B cell (primary cell): ENCODE data around the gene ZNF354C. TPM values are rescaled to one million over a fixed set of nuclear protein-coding genes. Genes with fewer than 3 reads are reported as not detected.

Experiments
- ATAC-seq: fragments of 200-7000 bp; cut with Tn5 transposase; one replicate; pipeline ENCODE4 v1.10.0; 2021; ENCODE audit warnings: low read depth, mild to moderate bottlenecking, moderate number of reproducible peaks, moderate library complexity
- CTCF ChIA-PET: fragments of 350-600 bp; sonication (Branson Sonifier 250); formaldehyde crosslinking; loops from one replicate; lab custom pipeline; 2021; ENCODE audit warnings: antibody characterized with exemption, inconsistent platforms; lab: Charles Lee
- POLR2A ChIA-PET: fragments of 350-600 bp; sonication (Branson Sonifier 250); formaldehyde crosslinking; loops from one replicate; lab custom pipeline; 2021; ENCODE audit warnings: antibody characterized with exemption; lab: Charles Lee
- DNase-seq: peaks from one replicate; pipeline ENCODE4 v3.0.0; 2013
- H2AFZ ChIP-seq: 2 replicates; pipeline ENCODE4 v1.6.1; 2012; ENCODE audit warnings: mild to moderate bottlenecking, low read depth, low read length; ENCODE audit not compliant: insufficient read depth, poor library complexity, severe bottlenecking
- H3K27ac ChIP-seq, 2 donors: 1 replicate in 1 of 2; 2 replicates in 1 of 2; pipeline ENCODE4 v1.5.1; 2012 to 2013; ENCODE audit warnings: low read length in 2 of 2, mild to moderate bottlenecking in 2 of 2, moderate library complexity in 1 of 2
- H3K27me3 ChIP-seq, 4 experiments: fragments of 200-600 bp in 1 of 4; sonication (generic) in 1 of 4; replicated peaks in 1 of 4; 1 replicate in 2 of 4; 2 replicates in 2 of 4; pipeline versions ENCODE4 v1.6.1 to v1.7.0; 2013 to 2016; ENCODE audit warnings: low read length in 3 of 4, mild to moderate bottlenecking in 2 of 4, mixed read lengths in 1 of 4, moderate library complexity in 1 of 4; ENCODE audit not compliant: insufficient read depth in 4 of 4, control insufficient read depth in 3 of 4; ENCODE audit errors: control extremely low read depth in 1 of 4
- H3K36me3 ChIP-seq, 2 experiments: replicated peaks in 1 of 2; 1 replicate in 1 of 2; 2 replicates in 1 of 2; pipeline versions ENCODE4 v1.6.1 to v1.7.1; 2013; ENCODE audit warnings: low read length in 1 of 2; ENCODE audit not compliant: insufficient read depth in 2 of 2, control insufficient read depth in 1 of 2; ENCODE audit errors: control extremely low read depth in 1 of 2, extremely low read depth in 1 of 2
- H3K4me1 ChIP-seq, 2 donors: fragments of 200-600 bp in 1 of 2; sonication (generic) in 1 of 2; 1 replicate in 1 of 2; 2 replicates in 1 of 2; pipeline versions ENCODE4 v1.5.1 to v1.6.1; 2013 to 2017; ENCODE audit warnings: low read length in 2 of 2; ENCODE audit not compliant: control insufficient read depth in 2 of 2, insufficient read depth in 2 of 2
- H3K4me2 ChIP-seq: replicated peaks from 2 replicates; pipeline ENCODE3; 2012; ENCODE audit warnings: mild to moderate bottlenecking, low read depth, low read length; ENCODE audit not compliant: poor library complexity, severe bottlenecking
- H3K4me3 ChIP-seq, 5 experiments: fragments of 200-600 bp in 1 of 5; sonication (generic) in 1 of 5; 1 replicate in 3 of 5; 2 replicates in 2 of 5; pipeline versions ENCODE4 v1.5.1 to v1.7.0; 2011 to 2016; ENCODE audit warnings: low read length in 4 of 5, mild to moderate bottlenecking in 4 of 5, low read depth in 2 of 5, control low read depth in 1 of 5, moderate library complexity in 1 of 5; ENCODE audit not compliant: insufficient read depth in 1 of 5; ENCODE audit errors: control extremely low read depth in 1 of 5, extremely low read depth in 1 of 5
- H3K79me2 ChIP-seq: fragments of 200-600 bp; sonication (generic); one replicate; pipeline ENCODE4 v1.6.0; 2016; ENCODE audit warnings: low read length; ENCODE audit not compliant: control insufficient read depth, insufficient read depth
- H3K9ac ChIP-seq: fragments of 200-600 bp; sonication (generic); 2 replicates; pipeline ENCODE4 v1.6.1; 2017; ENCODE audit warnings: mild to moderate bottlenecking, low read length, moderate library complexity
- H3K9me3 ChIP-seq, 3 donors: one replicate each; pipeline versions ENCODE4 v1.6.1 to v1.7.1; 2013; ENCODE audit warnings: low read length in 2 of 3; ENCODE audit not compliant: control insufficient read depth in 2 of 3, insufficient read depth in 1 of 3; ENCODE audit errors: control extremely low read depth in 1 of 3
- H4K20me1 ChIP-seq: 2 replicates; pipeline ENCODE4 v1.6.0; 2012; ENCODE audit warnings: mild to moderate bottlenecking, low read length; ENCODE audit not compliant: insufficient read depth, control insufficient read depth, poor library complexity, severe bottlenecking
- H3K27ac Mint-ChIP-seq: one replicate; pipeline ENCODE4 v1.8.0; 2021; ENCODE audit warnings: mixed read lengths
- H3K27me3 Mint-ChIP-seq: one replicate; pipeline ENCODE4 v1.8.0; 2021; ENCODE audit warnings: mixed read lengths
- H3K4me1 Mint-ChIP-seq: one replicate; pipeline ENCODE4 v1.8.0; 2021; ENCODE audit warnings: mixed read lengths
- H3K4me3 Mint-ChIP-seq: one replicate; pipeline ENCODE4 v1.8.0; 2021; ENCODE audit warnings: mixed read lengths
- H3K9me3 Mint-ChIP-seq: one replicate; pipeline ENCODE4 v1.8.0; 2022; ENCODE audit warnings: mixed read lengths; ENCODE audit not compliant: insufficient read depth
- CTCF ChIP-seq: fragments of 200-600 bp; IDR thresholded peaks from one replicate; pipeline ENCODE4 v1.8.0; 2022; ENCODE audit warnings: antibody characterized with exemption, mild to moderate bottlenecking
- EZH2 ChIP-seq: IDR thresholded peaks from 2 replicates; pipeline ENCODE4 v1.6.1; 2012; ENCODE audit warnings: borderline replicate concordance, low read depth, mild to moderate bottlenecking, moderate library complexity, low read length; ENCODE audit not compliant: insufficient read depth, poor library complexity, severe bottlenecking
- WGBS: methylation state at CpG from one replicate; pipeline ENCODE4 v1.1.5; 2013; ENCODE audit warnings: missing lambda C conversion rate; ENCODE audit not compliant: insufficient coverage; 5-methylcytosine and 5-hydroxymethylcytosine counted together
- intact Hi-C: fragments of 100-400 bp; cut with micrococcal nuclease; formaldehyde crosslinking; loops from one replicate; pipeline ENCODE4 v1.10.0; 2022
- polyA plus RNA-seq: library from polyadenylated mRNA; depleted of rRNA; stranded (reverse); fragments of >200 nt; gene quantifications from 2 replicates; pipeline ENCODE4 v1.2.3, GENCODE V29; 2012
- total RNA-seq, 2 donors: library from RNA; stranded (reverse); fragments of 120-200 nt in 1 of 2; gene quantifications; 1 replicate in 1 of 2; 2 replicates in 1 of 2; pipeline versions ENCODE4 v1.2.3 to v1.2.4, GENCODE V29; 2013 to 2022

ZNF354C gene
- total and polyA plus RNA-seq, 2 donors (not counting 1 experiment from before 2014, with no cell fraction given) = 2.2 to 9.5 TPM

- DNase-seq = no peak
- no peak for TF ChIP-seq EZH2
- TF ChIP-seq CTCF = no peak
- no peak overlapping the region for H3K4me3 Mint-ChIP-seq
- Histone ChIP-seq H4K20me1 (no peaks in the 10 kb centered on the region), H3K36me3 (no peaks in the 10 kb centered on the region), H3K4me3 (no peak overlapping the region), H3K4me1 (no peaks in the 10 kb centered on the region), H3K79me2 (no peaks in the 10 kb centered on the region), H3K27me3 (peaks cover 0 to 2% (median 0%) of the 10 kb centered on the region in 4 experiments), H3K9ac (no peak overlapping the region), H2AFZ (no peak overlapping the region), H3K9me3 (peaks cover 0 to 81% (median 0%) of the 10 kb centered on the region in 3 donors), H3K27ac (no peak overlapping the region), H3K4me2 (no peak overlapping the region)
- intact Hi-C loops = no loop called here
- ChIA-PET CTCF (no interaction called here), POLR2A (no interaction called here)
- no peaks in the 10 kb centered on the region for H3K4me1 Mint-ChIP-seq
- 75% methylated on average over 69 of the region's 75 CpGs for WGBS
- ATAC-seq = no peak
- no peaks in the 10 kb centered on the region for H3K9me3 Mint-ChIP-seq
- no peaks in the 10 kb centered on the region for H3K27me3 Mint-ChIP-seq
- H3K27ac Mint-ChIP-seq = no peak overlapping the region
Observed at GRCh38 chr5:179120951-179121666, 60.9 kb downstream of the ZNF354C start.

- no peaks in the 10 kb centered on the region for H4K20me1 ChIP-seq
- no peak overlapping the region for H3K9ac ChIP-seq
- H3K4me2 ChIP-seq = no peak overlapping the region
- Mint-ChIP-seq H3K4me1 (no peaks in the 10 kb centered on the region), H3K9me3 (no peaks in the 10 kb centered on the region), H3K27ac (no peak overlapping the region), H3K27me3 (no peaks in the 10 kb centered on the region), H3K4me3 (no peak overlapping the region)
- H3K79me2 ChIP-seq = no peaks in the 10 kb centered on the region
- H3K36me3 ChIP-seq = no peaks in the 10 kb centered on the region
- no peak overlapping the region for H3K4me3 ChIP-seq
- WGBS = 94% methylated on average over 24 of the region's 25 CpGs
- H2AFZ ChIP-seq = no peak overlapping the region
- ATAC-seq (no peak), DNase-seq (no peak)
- no peaks in the 10 kb centered on the region for H3K4me1 ChIP-seq
- ChIA-PET CTCF (no interaction called here), POLR2A (no interaction called here)
- H3K27me3 ChIP-seq = no peaks in the 10 kb centered on the region
- no peak overlapping the region for H3K27ac ChIP-seq
- H3K9me3 ChIP-seq = peaks cover 0 to 81% (median 0%) of the 10 kb centered on the region in 3 donors
- intact Hi-C loops = no loop called here
- TF ChIP-seq CTCF (no peak), EZH2 (no peak)
Observed at GRCh38 chr5:179121667-179122111, 61.5 kb downstream of the ZNF354C start.
